Small intestine (tissue), 7 donors: Measurements from ENCODE around the gene KRT1. TPM values are rescaled to one million over a fixed set of nuclear protein-coding genes. Genes with fewer than 3 reads are reported as not detected.
A peak's percentile ranks its signal among the peaks of the same experiment; 100 is the strongest.

Experiments used
- DNase-seq, 2 donors: peaks; one replicate each; pipeline versions ENCODE4 v3.0.0 to v3.0.0-alpha.2; 2013
- FAIRE-seq: peaks from 2 replicates; lab custom pipeline; 2012; peaks lifted over from hg19 to GRCh38; lab: Jason Lieb, UNC
- H3K27ac ChIP-seq, 3 donors: one replicate each; pipeline ENCODE4 v1.5.1; 2013; ENCODE audit warnings: low read length in 2 of 3, mild to moderate bottlenecking in 2 of 3, control low read depth in 1 of 3, inconsistent platforms in 1 of 3, low read depth in 1 of 3, moderate library complexity in 1 of 3
- H3K27me3 ChIP-seq, 3 donors: one replicate each; pipeline ENCODE4 v1.6.1; 2013; ENCODE audit warnings: low read length in 3 of 3, inconsistent platforms in 1 of 3; ENCODE audit not compliant: control insufficient read depth in 3 of 3, insufficient read depth in 3 of 3
- H3K36me3 ChIP-seq, 3 donors: one replicate each; pipeline ENCODE4 v1.6.1; 2013; ENCODE audit warnings: low read length in 3 of 3, inconsistent platforms in 1 of 3, low read depth in 1 of 3, mild to moderate bottlenecking in 1 of 3, moderate library complexity in 1 of 3; ENCODE audit not compliant: control insufficient read depth in 3 of 3, insufficient read depth in 2 of 3
- H3K4me1 ChIP-seq, 3 donors: one replicate each; pipeline ENCODE4 v1.6.1; 2013; ENCODE audit warnings: low read length in 2 of 3, inconsistent platforms in 1 of 3, low read depth in 1 of 3, mild to moderate bottlenecking in 1 of 3, moderate library complexity in 1 of 3; ENCODE audit not compliant: control insufficient read depth in 3 of 3, insufficient read depth in 2 of 3
- H3K4me3 ChIP-seq, 3 donors: one replicate each; pipeline ENCODE4 v1.5.1; 2013; ENCODE audit warnings: low read length in 3 of 3, control low read depth in 1 of 3, inconsistent platforms in 1 of 3, low read depth in 1 of 3, mild to moderate bottlenecking in 1 of 3, moderate library complexity in 1 of 3
- H3K9me3 ChIP-seq, 2 donors: one replicate each; pipeline ENCODE4 v1.6.1; 2013; ENCODE audit warnings: low read depth in 1 of 2, low read length in 1 of 2; ENCODE audit not compliant: control insufficient read depth in 2 of 2, insufficient read depth in 1 of 2
- WGBS, 3 donors: extraction: QIAGEN DNeasy Blood & Tissue Kit; methylation state at CpG; one replicate each; pipeline ENCODE4 v1.1.7; 2013; 5-methylcytosine and 5-hydroxymethylcytosine counted together
- polyA plus RNA-seq, 4 donors: library from polyadenylated mRNA; stranded (reverse) in 3 of 4; unstranded in 1 of 4; fragments of 200-250 nt in 3 of 4; fragments of 120-200 nt in 1 of 4; gene quantifications; one replicate each; pipeline versions ENCODE4 v1.2.1 to v1.2.3, GENCODE V29; 2013
- donor health status: healthy with polysubstance abuse.
- donor health status: control.
- donor health status: control.
- donor health status: Bipolar disorder and iron deficiency.
- donor health status: healthy.

The KRT1 gene
- polyA plus RNA-seq, 4 donors, result 0.50 TPM; not detected in 3

DNA sequence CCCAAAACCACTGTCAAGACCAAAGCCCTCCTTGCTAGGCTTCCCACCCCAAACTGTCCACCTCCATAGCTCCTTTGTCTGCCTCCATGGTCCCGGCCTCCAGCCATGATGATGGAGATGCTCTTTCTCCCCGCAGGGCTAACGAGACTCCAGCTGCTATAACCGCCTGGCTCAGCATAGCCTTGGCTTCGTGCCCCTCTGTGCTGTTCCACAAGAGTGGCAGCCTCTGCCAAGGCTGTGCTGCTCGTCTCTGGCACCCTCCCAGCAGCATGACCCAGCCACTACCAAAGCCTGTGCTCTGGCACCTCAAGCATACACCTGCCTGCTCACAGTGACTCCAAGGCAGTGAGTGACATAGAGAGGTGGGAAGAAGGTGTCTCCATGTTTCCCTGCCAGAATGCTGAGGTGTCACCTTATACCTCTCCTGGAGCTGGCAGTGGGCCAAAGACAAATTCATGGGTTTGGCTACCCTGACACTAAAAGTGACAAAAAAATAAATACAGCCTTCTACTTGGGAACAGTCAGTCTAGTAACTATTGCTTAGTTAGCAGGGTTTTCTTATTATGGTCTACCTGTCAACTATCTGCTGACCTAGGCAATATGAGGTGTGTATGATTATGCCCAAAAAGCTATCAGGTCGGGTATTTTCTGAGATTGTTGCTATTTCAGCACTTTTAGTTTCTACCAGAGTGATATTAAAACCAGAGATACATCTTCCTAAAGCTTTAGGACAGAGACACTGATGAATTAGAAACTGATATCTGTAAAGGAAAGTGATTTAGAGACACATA is 45.7 kb downstream of the KRT1 start:
- Histone ChIP-seq H3K27ac (no peak overlapping the region), H3K4me1 (peaks cover 0 to 4% (median 0%) of the 10 kb centered on the region in 3 donors), H3K27me3 (no peaks in the 10 kb centered on the region), H3K4me3 (no peak overlapping the region), H3K9me3 (no peaks in the 10 kb centered on the region), H3K36me3 (no peaks in the 10 kb centered on the region)
- 17 to 53% (median 18%) methylated on average over 7 of the region's 7 CpGs for WGBS, 3 donors
- FAIRE-seq (no peak), DNase-seq (no peak)

DNA sequence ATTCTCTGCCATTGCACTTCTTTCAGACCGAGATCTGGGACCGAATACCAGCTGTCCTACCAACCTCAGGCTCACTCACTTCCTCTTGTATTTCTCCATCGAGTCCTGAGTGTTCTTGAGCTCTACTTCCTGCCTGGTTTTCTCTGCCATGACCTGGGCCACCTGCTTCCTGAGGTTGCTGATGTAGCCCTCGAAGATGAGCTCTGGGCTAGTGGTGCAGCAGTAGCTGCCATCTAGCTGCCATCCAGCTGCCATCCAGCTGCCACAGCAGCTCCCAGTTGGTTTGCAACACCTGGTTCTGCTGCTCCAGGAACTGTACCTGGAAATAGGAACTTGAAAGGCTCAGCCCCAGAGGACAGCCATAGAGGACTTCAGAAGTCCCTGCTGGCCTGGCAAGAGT is 46.8 kb downstream of the KRT1 start:
- FAIRE-seq (no peak), DNase-seq (no peak)
- no peaks in the 10 kb centered on the region for H3K9me3 ChIP-seq
- WGBS, 3 donors, result 48 to 71% (median 63%) methylated on average over 4 of the region's 4 CpGs
- H3K36me3 ChIP-seq, result no peaks in the 10 kb centered on the region
- H3K4me1 ChIP-seq, result peaks cover 0 to 10% (median 0%) of the 10 kb centered on the region in 3 donors
- no peaks in the 10 kb centered on the region for H3K27me3 ChIP-seq
- H3K27ac ChIP-seq, result no peak overlapping the region
- H3K4me3 ChIP-seq, result no peak overlapping the region

DNA sequence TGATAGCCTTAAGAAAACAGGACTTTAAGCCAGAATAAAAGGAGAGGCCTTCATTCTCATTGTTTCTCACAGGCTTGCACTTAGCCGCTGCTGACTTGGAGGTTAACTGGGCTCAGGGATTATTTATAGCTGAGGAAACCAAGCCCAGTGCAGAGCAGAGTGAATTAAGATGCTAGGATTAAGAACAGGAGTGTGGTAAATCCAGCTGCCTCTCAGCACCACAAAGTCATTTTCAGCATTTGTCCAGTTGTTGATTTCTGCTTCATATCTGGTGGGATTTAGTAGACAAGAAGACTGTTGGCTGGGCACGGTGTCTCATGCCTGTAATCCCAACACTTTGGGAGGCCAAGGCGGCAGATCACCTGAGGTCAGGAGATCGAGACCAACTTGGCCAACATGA is 47.6 kb downstream of the KRT1 start:
- no peaks in the 10 kb centered on the region for H3K9me3 ChIP-seq
- H3K27me3 ChIP-seq, result no peaks in the 10 kb centered on the region
- H3K4me3 ChIP-seq, result no peak overlapping the region
- no peak overlapping the region for H3K27ac ChIP-seq
- WGBS, 3 donors, result 90 to 94% (median 91%) methylated on average over 4 of the region's 4 CpGs
- peaks cover 0 to 14% (median under 1%) of the 10 kb centered on the region in 3 donors for H3K4me1 ChIP-seq
- H3K36me3 ChIP-seq, result no peaks in the 10 kb centered on the region
- FAIRE-seq (no peak), DNase-seq (no peak)

DNA sequence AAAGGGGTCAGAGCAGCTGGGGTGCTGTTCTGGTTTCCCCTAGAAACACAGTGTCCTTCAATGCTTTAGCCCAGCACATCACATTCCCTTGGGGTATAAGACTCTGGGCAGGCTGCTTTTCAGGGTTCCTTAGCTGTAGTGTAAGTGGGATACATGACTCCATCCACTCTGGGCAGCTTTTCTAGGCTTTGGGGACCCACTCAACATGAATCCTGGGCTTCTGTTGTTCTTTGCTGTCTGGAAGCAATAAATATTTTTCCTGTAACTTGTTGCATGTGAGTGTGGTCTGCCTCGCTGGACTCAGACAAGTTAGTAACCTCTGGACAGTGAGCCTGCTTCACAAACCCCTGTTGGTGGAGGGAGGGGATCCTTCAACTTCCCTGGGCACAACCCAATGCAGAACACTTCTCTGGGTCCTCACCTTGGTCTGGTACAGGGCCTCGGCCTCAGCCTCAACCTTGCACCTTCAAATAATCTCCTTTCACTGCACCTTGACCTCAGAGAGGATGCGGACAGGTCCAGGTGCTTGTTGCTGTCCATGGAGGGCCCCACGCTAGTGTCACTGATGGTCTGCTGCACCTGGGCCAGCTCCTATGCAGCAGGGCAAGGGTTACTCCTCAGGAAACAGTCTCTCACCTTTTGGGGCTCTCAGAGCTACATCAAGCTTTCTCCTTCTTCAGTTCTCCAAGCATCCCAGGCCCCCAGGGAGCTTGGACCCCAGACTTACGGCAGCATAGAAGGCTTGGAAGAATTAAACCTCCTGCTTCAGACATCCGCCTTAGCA is 48.3 kb downstream of the KRT1 start:
- 74 to 86% (median 80%) methylated on average over 6 of the region's 6 CpGs for WGBS, 3 donors

DNA sequence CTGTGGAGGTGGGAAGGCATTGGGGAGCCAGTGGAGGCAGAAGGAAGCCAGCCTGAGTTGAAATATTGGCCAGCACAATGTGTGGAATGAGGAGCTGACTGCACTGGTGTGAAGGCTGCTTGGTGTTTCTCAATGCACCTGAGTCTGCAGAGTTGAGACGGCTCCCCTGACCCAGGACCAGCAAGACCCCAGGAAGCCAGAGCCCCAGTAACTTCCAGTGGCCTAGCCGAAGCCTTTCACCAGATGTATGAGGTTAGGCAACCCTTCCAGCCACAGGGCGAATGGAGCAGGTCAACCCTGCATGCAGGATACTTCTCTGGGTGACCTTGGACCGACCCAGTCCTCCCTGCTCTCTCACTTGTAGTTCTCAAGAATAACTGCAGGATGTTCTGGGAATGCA is 48.9 kb downstream of the KRT1 start:
- Histone ChIP-seq H3K4me3 (no peak overlapping the region), H3K27me3 (no peaks in the 10 kb centered on the region), H3K36me3 (no peaks in the 10 kb centered on the region), H3K4me1 (peaks cover 0 to 14% (median 2%) of the 10 kb centered on the region in 3 donors), H3K27ac (no peak overlapping the region), H3K9me3 (no peaks in the 10 kb centered on the region)
- no peak for FAIRE-seq
- 51 to 69% (median 59%) methylated on average over 4 of the region's 4 CpGs for WGBS, 3 donors
- DNase-seq, result no peak

More for the DNA sequence above, 48.3 kb downstream of the KRT1 start:
- H3K9me3 ChIP-seq, result no peaks in the 10 kb centered on the region
- DNase-seq (no peak), FAIRE-seq (no peak)
- H3K36me3 ChIP-seq, result no peaks in the 10 kb centered on the region
- H3K4me1 ChIP-seq, result peaks cover 0 to 14% (median 2%) of the 10 kb centered on the region in 3 donors
- no peak overlapping the region for H3K4me3 ChIP-seq
- H3K27me3 ChIP-seq, result no peaks in the 10 kb centered on the region
- no peak overlapping the region for H3K27ac ChIP-seq

DNA sequence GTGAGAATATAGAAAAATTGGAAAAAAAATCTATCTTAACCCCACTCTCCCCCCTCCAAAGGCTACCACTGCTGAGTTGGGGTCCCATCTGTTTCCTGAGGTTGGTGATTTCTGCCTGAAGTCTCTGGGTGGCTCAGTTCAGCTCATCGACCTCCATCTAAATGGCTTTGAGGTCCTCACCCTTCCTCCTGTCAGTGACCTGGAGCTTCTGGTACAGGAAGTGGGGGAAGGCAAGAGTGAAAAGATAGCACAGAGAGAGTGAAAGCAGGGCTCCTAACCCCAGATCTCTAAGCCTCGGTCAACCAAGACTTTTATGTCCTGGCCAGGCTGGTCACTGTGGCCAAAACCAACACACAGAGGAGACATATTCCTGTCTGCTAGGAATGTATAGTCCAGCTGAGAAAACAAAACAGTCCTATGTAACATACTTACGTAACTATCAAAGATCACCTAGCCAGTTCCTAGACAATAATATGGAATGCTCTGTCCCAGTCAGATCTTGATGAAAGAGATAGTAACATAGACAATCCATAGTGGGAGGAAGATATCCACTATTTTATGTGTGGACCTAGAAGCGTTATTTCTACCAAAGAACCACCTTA is 49.5 kb downstream of the KRT1 start:
- no peak overlapping the region for H3K4me3 ChIP-seq
- FAIRE-seq (no peak), DNase-seq (no peak)
- H3K27ac ChIP-seq, result no peak overlapping the region
- peaks cover 0 to 14% (median 2%) of the 10 kb centered on the region in 3 donors for H3K4me1 ChIP-seq
- 65 to 81% (median 72%) methylated on average over 4 of the region's 4 CpGs for WGBS, 3 donors
- H3K27me3 ChIP-seq, result no peaks in the 10 kb centered on the region
- no peaks in the 10 kb centered on the region for H3K9me3 ChIP-seq
- H3K36me3 ChIP-seq, result no peaks in the 10 kb centered on the region

DNA sequence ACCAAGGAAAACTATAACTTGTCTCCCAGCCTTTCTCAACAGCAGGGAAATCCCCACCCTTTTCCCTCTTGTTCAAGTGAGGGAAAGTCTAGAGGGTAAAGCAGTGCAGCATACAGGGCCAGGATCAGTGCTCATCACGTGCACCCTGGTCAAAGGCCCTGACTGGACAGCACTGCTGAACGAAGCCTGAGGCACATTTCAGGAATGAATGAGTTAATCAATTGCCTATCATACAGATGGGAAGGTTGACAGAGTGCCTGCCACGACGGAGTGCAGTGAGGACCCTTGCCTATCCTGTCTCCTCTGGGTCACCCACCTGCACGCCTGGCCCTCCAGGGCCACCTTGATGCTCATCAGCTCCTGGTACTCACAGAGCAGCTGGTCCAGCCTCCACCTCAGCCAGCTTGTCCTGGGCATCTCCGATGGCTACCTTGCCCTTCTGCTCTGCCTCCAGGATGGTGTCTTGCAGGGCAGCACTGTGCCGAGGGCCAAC is 50.2 kb downstream of the KRT1 start:
- Histone ChIP-seq H3K9me3 (no peaks in the 10 kb centered on the region), H3K27me3 (no peaks in the 10 kb centered on the region), H3K27ac (no peak overlapping the region), H3K4me1 (peaks cover 0 to 14% (median 2%) of the 10 kb centered on the region in 3 donors), H3K36me3 (no peaks in the 10 kb centered on the region), H3K4me3 (no peak overlapping the region)
- DNase-seq (peak in 1 of 2 donors; percentile 35), FAIRE-seq (no peak)
- WGBS, 3 donors, result 64 to 69% (median 68%) methylated on average over 7 of the region's 7 CpGs
